ENCODE data around the gene ZNF618.

GRCh38 chr9:113844466-113844865 lies 31.6 kb upstream of the ZNF618 start:
- TF ChIP-seq POLR2A (IDR thresholded peaks at IDR 0.05) = no peak
- no peak for TF ChIP-seq CTCF (IDR thresholded peaks at IDR 0.05)
